H9 (cell line): ENCODE results near the gene PLA2G4E. TPM values are rescaled to one million over a fixed set of nuclear protein-coding genes. Genes with fewer than 3 reads are reported as not detected.

Experiments
- DNase-seq: peaks from one replicate; pipeline ENCODE4 v3.0.0-alpha.2; 2017
- H2AFZ ChIP-seq: one replicate; pipeline ENCODE4 v1.6.1; 2013; ENCODE audit warnings: mild to moderate bottlenecking, low read length, control low read depth, moderate library complexity
- H2AK5ac ChIP-seq: 2 replicates; pipeline ENCODE4 v1.6.1; 2013; ENCODE audit warnings: low read length, control low read depth, mixed read lengths; ENCODE audit not compliant: insufficient read length
- H2BK120ac ChIP-seq: one replicate; pipeline ENCODE4 v1.6.1; 2013; ENCODE audit warnings: low read depth, mild to moderate bottlenecking, low read length, control low read depth, inconsistent platforms; ENCODE audit not compliant: poor library complexity, severe bottlenecking
- H2BK12ac ChIP-seq: 2 replicates; pipeline ENCODE4 v1.6.1; 2013; ENCODE audit warnings: low read length, control low read depth, mixed read lengths, low read depth; ENCODE audit not compliant: insufficient read length
- H2BK15ac ChIP-seq: 2 replicates; pipeline ENCODE4 v1.6.1; 2013; ENCODE audit warnings: low read depth, low read length, control low read depth
- H2BK20ac ChIP-seq: one replicate; pipeline ENCODE4 v1.6.1; 2013; ENCODE audit warnings: low read depth, mild to moderate bottlenecking, low read length, control low read depth, inconsistent platforms; ENCODE audit not compliant: poor library complexity, severe bottlenecking
- H2BK5ac ChIP-seq: 2 replicates; pipeline ENCODE4 v1.6.1; 2013; ENCODE audit warnings: low read length, control low read depth, mixed read lengths; ENCODE audit not compliant: insufficient read length
- H3K14ac ChIP-seq: 2 replicates; pipeline ENCODE4 v1.6.1; 2013; ENCODE audit warnings: low read length, control low read depth; ENCODE audit not compliant: insufficient read depth
- H3K18ac ChIP-seq: 2 replicates; pipeline ENCODE4 v1.6.1; 2013; ENCODE audit warnings: low read depth, mild to moderate bottlenecking, mixed read lengths, low read length, control low read depth; ENCODE audit not compliant: insufficient read length
- H3K23ac ChIP-seq: 2 replicates; pipeline ENCODE4 v1.6.1; 2013; ENCODE audit warnings: low read length, control low read depth, mixed read lengths, low read depth; ENCODE audit not compliant: insufficient read length
- H3K23me2 ChIP-seq: 2 replicates; pipeline ENCODE4 v1.6.1; 2013; ENCODE audit warnings: low read depth, mild to moderate bottlenecking, mixed read lengths, low read length, control low read depth; ENCODE audit not compliant: insufficient read length, poor library complexity, severe bottlenecking
- H3K27ac ChIP-seq: 2 replicates; pipeline ENCODE4 v1.5.1; 2013; ENCODE audit warnings: low read length, control low read depth, mixed read lengths, low read depth; ENCODE audit not compliant: insufficient read length
- H3K27me3 ChIP-seq: 2 replicates; pipeline ENCODE4 v1.6.1; 2013; ENCODE audit warnings: low read length, control low read depth, inconsistent platforms; ENCODE audit not compliant: insufficient read depth
- H3K4ac ChIP-seq: 2 replicates; pipeline ENCODE4 v1.6.1; 2013; ENCODE audit warnings: low read depth, mild to moderate bottlenecking, control low read depth, inconsistent platforms, low read length, moderate library complexity
- H3K4me1 ChIP-seq: 2 replicates; pipeline ENCODE4 v1.6.1; 2013; ENCODE audit warnings: low read length, control low read depth, inconsistent platforms; ENCODE audit not compliant: insufficient read depth
- H3K4me2 ChIP-seq: 2 replicates; pipeline ENCODE4 v1.6.1; 2013; ENCODE audit warnings: low read length, control low read depth, mixed read lengths; ENCODE audit not compliant: insufficient read length, insufficient read depth
- H3K56ac ChIP-seq: 2 replicates; pipeline ENCODE4 v1.6.1; 2013; ENCODE audit warnings: low read depth, mild to moderate bottlenecking, mixed read lengths, low read length, control low read depth; ENCODE audit not compliant: insufficient read length
- H3K79me1 ChIP-seq: 2 replicates; pipeline ENCODE4 v1.6.1; 2013; ENCODE audit warnings: low read depth, mild to moderate bottlenecking, moderate library complexity, low read length, control low read depth, inconsistent platforms; ENCODE audit not compliant: insufficient read depth, poor library complexity, severe bottlenecking
- H3K79me2 ChIP-seq: 2 replicates; pipeline ENCODE4 v1.6.1; 2013; ENCODE audit warnings: low read length, control low read depth, inconsistent platforms; ENCODE audit not compliant: insufficient read depth
- H3K9ac ChIP-seq: 2 replicates; pipeline ENCODE4 v1.6.1; 2013; ENCODE audit warnings: low read length, control low read depth, mixed read lengths; ENCODE audit not compliant: insufficient read length; ENCODE audit errors: extremely low read depth
- H3K9me3 ChIP-seq: one replicate; pipeline ENCODE4 v1.6.1; 2013; ENCODE audit warnings: low read depth, low read length, inconsistent platforms; ENCODE audit not compliant: control insufficient read depth
- H3T11ph ChIP-seq: one replicate; pipeline ENCODE4 v1.6.1; 2013; ENCODE audit warnings: mild to moderate bottlenecking, low read length, control low read depth, inconsistent platforms
- H4K20me1 ChIP-seq: one replicate; pipeline ENCODE4 v1.6.1; 2013; ENCODE audit not compliant: control insufficient read depth, insufficient read length, insufficient read depth
- H4K5ac ChIP-seq: 2 replicates; pipeline ENCODE4 v1.6.1; 2013; ENCODE audit warnings: low read depth, mild to moderate bottlenecking, mixed read lengths, low read length, control low read depth; ENCODE audit not compliant: insufficient read length
- H4K8ac ChIP-seq: replicated peaks from 2 replicates; pipeline ENCODE4 v1.6.1; 2013; ENCODE audit warnings: low read length, control low read depth, mixed read lengths, low read depth; ENCODE audit not compliant: insufficient read length
- H4K91ac ChIP-seq: 2 replicates; pipeline ENCODE4 v1.6.1; 2013; ENCODE audit warnings: low read depth, mild to moderate bottlenecking, moderate library complexity, mixed read lengths, low read length, control low read depth; ENCODE audit not compliant: insufficient read length
- H3K27ac Mint-ChIP-seq, 3 experiments: 2 replicates in 2 of 3; 3 replicates in 1 of 3; pipeline ENCODE4 v1.8.0; 2020 to 2021; ENCODE audit warnings: mixed read lengths in 3 of 3, mild to moderate bottlenecking in 1 of 3, moderate library complexity in 1 of 3
- H3K27me3 Mint-ChIP-seq: 2 replicates; pipeline ENCODE4 v1.8.0; 2021; ENCODE audit warnings: low read depth, mild to moderate bottlenecking, moderate library complexity, mixed read lengths
- H3K36me3 Mint-ChIP-seq, 3 experiments: 2 replicates in 2 of 3; 3 replicates in 1 of 3; pipeline ENCODE4 v1.8.0; 2020 to 2021; ENCODE audit warnings: low read depth in 3 of 3, mixed read lengths in 3 of 3; ENCODE audit not compliant: insufficient read depth in 1 of 3
- H3K4me1 Mint-ChIP-seq, 2 experiments: 2 replicates each; pipeline ENCODE4 v1.8.0; 2020; ENCODE audit warnings: mixed read lengths in 2 of 2
- H3K4me3 Mint-ChIP-seq, 2 experiments: 2 replicates in 1 of 2; 3 replicates in 1 of 2; pipeline ENCODE4 v1.8.0; 2020 to 2021; ENCODE audit warnings: mild to moderate bottlenecking in 2 of 2, mixed read lengths in 2 of 2, moderate library complexity in 1 of 2
- H3K9me3 Mint-ChIP-seq, 2 experiments: 2 replicates in 1 of 2; 3 replicates in 1 of 2; pipeline ENCODE4 v1.8.0; 2020; ENCODE audit warnings: mild to moderate bottlenecking in 2 of 2, mixed read lengths in 2 of 2, moderate library complexity in 1 of 2
- CTCF ChIP-seq: fragments of 200-600 bp; sonication (generic); conservative IDR thresholded peaks from 3 replicates; pipeline ENCODE4 v1.8.0; 2021; ENCODE audit warnings: antibody characterized with exemption, mild to moderate bottlenecking
- WGBS: extraction: QIAGEN DNeasy Blood & Tissue Kit; methylation state at CpG from one replicate; pipeline ENCODE4 v1.1.7; 2013; ENCODE audit warnings: missing lambda C conversion rate, low lambda C conversion rate, mixed read lengths; ENCODE audit not compliant: insufficient read length; ENCODE audit errors: extremely low coverage; 5-methylcytosine and 5-hydroxymethylcytosine counted together
- total RNA-seq: library from RNA; stranded (reverse); gene quantifications from 2 replicates; pipeline ENCODE4 v1.2.1, GENCODE V29; 2021

PLA2G4E gene
- total RNA-seq, 1 experiment from 2014 or later = not detected

DNA sequence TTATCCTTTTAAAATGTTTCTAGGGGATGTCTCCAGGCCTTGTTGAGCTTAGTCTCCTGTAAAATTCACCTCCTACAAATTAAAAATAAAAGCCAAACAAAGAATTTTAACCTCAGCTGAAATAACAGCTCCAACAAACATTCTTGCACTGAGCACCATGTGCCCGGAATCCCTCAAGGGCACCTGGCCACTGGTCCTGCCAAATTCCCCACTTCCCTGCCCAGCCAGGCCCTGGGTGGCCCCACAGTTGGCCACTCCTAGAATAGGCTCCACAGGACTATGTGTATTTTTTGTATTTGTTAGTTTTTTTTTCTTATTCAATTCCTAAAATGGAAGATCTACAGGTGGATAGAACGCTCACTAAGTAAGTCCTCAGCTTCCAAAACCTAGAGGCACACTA lies 33.1 kb upstream of the PLA2G4E start:
- no peak overlapping the region for H3K4ac ChIP-seq
- H3T11ph ChIP-seq = no peak overlapping the region
- Mint-ChIP-seq H3K4me3 (no peak overlapping the region), H3K9me3 (no peaks in the 10 kb centered on the region; a peak in 2 of 5 replicates), H3K27ac (no peak overlapping the region), H3K4me1 (peaks cover 8 to 16% of the 10 kb centered on the region in 2 experiments), H3K27me3 (peaks cover 19% of the 10 kb centered on the region), H3K36me3 (no peaks in the 10 kb centered on the region)
- no peak overlapping the region for H2BK15ac ChIP-seq
- H3K79me1 ChIP-seq = no peaks in the 10 kb centered on the region
- no peak overlapping the region for H3K23ac ChIP-seq
- no peak overlapping the region for H2AK5ac ChIP-seq
- no peaks in the 10 kb centered on the region for H3K4me1 ChIP-seq
- no peak overlapping the region for H3K56ac ChIP-seq
- no peak overlapping the region for H4K8ac ChIP-seq
- peaks cover 3% of the 10 kb centered on the region for H3K23me2 ChIP-seq
- no peak overlapping the region for H2BK20ac ChIP-seq
- H4K91ac ChIP-seq = no peak overlapping the region
- no peak for TF ChIP-seq CTCF
- no peak overlapping the region for H3K18ac ChIP-seq
- H4K20me1 ChIP-seq = no peaks in the 10 kb centered on the region
- H3K79me2 ChIP-seq = no peaks in the 10 kb centered on the region
- H3K4me2 ChIP-seq = no peak overlapping the region
- no peak overlapping the region for H3K14ac ChIP-seq
- H4K5ac ChIP-seq = no peak overlapping the region
- no peak overlapping the region for H2AFZ ChIP-seq
- no peak overlapping the region for H3K27ac ChIP-seq
- H2BK12ac ChIP-seq = no peak overlapping the region
- no peak overlapping the region for H2BK120ac ChIP-seq
- H3K9ac ChIP-seq = no peak overlapping the region
- no CpG with 5 or more reads among the region's 2 CpGs for WGBS
- DNase-seq = no peak
- H3K9me3 ChIP-seq = no peaks in the 10 kb centered on the region
- H3K27me3 ChIP-seq = no peaks in the 10 kb centered on the region
- no peak overlapping the region for H2BK5ac ChIP-seq
